ENCODE measurements around the gene CRAT.
A peak's percentile ranks its signal among the peaks of the same experiment; 100 is the strongest.

Gene CRAT

DNA sequence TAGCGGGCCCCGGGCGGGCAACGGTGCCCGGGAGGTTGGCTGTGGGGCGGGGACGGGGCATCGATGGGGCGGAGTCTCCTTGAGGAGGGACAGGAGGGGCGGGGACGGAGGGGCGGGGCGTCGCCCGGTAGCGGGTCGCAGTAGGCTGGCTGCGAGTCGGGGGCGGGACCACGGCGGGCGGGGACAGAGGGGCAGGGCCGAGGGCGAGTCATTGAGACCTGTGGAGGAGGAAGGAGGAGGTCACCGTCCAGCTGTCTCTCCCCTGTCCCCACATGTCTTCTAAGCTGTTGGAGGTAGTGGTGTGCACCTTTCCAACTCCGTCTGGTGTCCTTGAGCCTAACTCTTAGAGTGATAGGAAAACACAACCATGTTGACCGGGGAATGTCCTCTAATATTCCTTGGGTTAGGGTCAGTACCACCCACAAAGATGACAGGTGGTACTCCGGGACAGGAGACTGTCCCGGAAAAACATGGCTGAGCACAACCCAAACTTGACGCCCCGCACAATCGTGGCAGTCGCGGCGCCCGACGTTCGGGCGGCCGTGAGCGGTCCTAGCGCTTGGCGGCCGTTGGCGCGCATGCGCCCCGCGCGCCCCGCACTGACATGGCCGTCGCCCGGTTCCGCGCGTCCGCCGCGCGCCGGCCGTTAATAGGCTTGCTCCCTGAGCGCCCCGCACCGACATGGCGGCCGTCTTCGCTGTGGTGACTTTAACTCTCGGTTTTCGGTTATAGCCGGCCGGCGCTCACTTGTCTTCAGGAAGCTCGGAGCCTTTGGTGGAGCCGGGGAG is at the start of gene CRAT, which contains the start of gene PTPA:
CRAT (minus strand) TSS at position 54 of the 788 bp plus-strand sequence. CDS start 284 bp downstream, outside the sequence.
PTPA (plus strand) TSS at position 676 of the 788 bp plus-strand sequence. CDS start 186 bp downstream, outside the sequence.
- peaks cover 56% of the 10 kb centered on the region for H3K4me1 Mint-ChIP-seq
- peak within 1 kb of the TSS; percentile 95 for H3K4me3 Mint-ChIP-seq
- H3K27me3 Mint-ChIP-seq (ENCODE audit: low read depth, poor library complexity): peaks cover 22% of the 10 kb centered on the region
- peak within 1 kb of the TSS; percentile 96 for H3K27ac Mint-ChIP-seq
- no peaks in the 10 kb centered on the region for H3K36me3 Mint-ChIP-seq (ENCODE audit: low read depth)
- TF ChIP-seq, protein P1, sequence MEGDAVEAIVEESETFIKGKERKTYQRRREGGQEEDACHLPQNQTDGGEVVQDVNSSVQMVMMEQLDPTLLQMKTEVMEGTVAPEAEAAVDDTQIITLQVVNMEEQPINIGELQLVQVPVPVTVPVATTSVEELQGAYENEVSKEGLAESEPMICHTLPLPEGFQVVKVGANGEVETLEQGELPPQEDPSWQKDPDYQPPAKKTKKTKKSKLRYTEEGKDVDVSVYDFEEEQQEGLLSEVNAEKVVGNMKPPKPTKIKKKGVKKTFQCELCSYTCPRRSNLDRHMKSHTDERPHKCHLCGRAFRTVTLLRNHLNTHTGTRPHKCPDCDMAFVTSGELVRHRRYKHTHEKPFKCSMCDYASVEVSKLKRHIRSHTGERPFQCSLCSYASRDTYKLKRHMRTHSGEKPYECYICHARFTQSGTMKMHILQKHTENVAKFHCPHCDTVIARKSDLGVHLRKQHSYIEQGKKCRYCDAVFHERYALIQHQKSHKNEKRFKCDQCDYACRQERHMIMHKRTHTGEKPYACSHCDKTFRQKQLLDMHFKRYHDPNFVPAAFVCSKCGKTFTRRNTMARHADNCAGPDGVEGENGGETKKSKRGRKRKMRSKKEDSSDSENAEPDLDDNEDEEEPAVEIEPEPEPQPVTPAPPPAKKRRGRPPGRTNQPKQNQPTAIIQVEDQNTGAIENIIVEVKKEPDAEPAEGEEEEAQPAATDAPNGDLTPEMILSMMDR (IDR thresholded peaks at IDR 0.05): no peak
- H3K9me3 Mint-ChIP-seq: no peaks in the 10 kb centered on the region
- DNase-seq: peak; percentile 98

DNA sequence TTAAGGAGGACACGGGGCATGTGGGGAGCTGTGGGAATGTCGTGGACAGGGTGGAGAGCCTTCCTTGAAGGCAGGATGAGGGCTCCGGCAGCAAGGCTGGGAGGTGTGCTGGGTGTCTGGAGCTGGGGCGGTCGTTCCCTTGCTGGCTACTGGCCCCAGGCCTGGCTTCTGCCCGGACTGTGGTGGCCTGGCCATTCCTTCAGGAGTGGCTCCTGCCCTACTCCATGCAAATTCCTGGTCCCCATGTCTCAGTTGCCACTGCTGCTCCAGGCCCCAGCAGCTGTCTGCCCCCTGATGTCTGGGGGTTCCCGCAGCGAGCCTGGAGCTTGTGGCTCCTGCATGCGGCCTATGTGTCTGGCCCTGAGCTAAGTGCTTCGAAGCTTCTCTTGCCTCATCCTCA is 45.6 kb upstream of the CRAT start:
- peaks cover 31% of the 10 kb centered on the region for H3K36me3 Mint-ChIP-seq (ENCODE audit: low read depth)
- no peaks in the 10 kb centered on the region for H3K4me1 Mint-ChIP-seq
- no peak overlapping the region for H3K27ac Mint-ChIP-seq
- DNase-seq: no peak
- H3K27me3 Mint-ChIP-seq (ENCODE audit: low read depth, poor library complexity): peaks cover 4% of the 10 kb centered on the region
- H3K4me3 Mint-ChIP-seq: no peak overlapping the region
- TF ChIP-seq, protein P1 (IDR thresholded peaks at IDR 0.05): no peak
- peaks cover under 1% of the 10 kb centered on the region for H3K9me3 Mint-ChIP-seq

DNA sequence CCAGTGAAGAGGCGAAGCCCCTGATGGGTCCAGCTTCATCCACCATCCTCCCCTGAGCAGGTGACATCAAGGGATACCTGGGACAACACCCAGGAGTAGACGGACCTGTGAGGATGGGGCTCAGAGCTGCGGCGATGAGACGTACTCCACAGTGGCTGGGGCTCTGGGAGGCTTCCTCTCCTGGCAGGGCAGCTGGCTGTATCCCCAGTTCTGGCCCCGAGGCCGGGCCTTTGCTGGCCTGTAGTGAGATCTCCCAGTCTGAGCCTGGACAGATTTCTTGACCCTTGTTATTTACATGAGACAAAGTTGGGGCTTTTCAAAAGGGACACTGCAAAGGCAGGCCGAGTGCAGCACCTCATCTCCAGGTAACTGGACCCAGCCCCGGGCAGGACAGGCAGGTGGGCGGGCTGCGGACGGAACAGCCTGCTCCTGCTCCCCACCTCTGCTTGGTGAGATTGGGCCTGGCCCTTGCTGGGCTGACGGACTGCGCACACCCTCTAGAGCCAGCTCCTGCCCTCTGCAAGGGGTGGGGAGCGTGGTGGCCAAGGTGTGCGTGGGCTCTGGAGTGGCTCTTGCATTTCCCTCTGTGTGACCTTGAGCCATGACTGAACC is 44.4 kb upstream of the CRAT start:
- Mint-ChIP-seq H3K27me3 (ENCODE audit: low read depth, poor library complexity) (peaks cover 3% of the 10 kb centered on the region), H3K36me3 (ENCODE audit: low read depth) (peaks cover 27% of the 10 kb centered on the region), H3K9me3 (no peaks in the 10 kb centered on the region), H3K4me1 (no peaks in the 10 kb centered on the region), H3K4me3 (no peak overlapping the region), H3K27ac (no peak overlapping the region)
- TF ChIP-seq, protein P1 (IDR thresholded peaks at IDR 0.05): no peak
- DNase-seq: no peak

DNA sequence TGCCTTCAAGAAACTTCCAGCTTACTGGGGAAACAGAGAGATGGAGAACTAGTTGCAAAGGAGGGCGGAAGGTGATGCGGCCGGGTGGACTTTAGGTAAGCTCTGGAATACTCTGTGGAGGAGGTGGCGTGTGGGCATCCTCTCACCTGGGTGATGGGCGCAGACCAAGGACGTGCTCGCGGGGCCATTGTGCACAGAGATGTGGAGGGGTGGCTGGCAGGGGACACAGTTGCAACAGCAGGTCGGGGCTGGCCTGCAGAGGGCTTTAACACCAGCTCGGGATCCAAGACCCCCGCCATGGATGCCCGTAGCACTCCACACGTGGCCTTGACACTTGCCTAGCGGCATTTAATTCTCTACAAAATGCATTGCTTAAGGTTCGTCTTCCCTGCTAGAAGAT is 40.9 kb upstream of the CRAT start:
- peaks cover 26% of the 10 kb centered on the region for H3K4me1 Mint-ChIP-seq
- peaks cover 22% of the 10 kb centered on the region for H3K36me3 Mint-ChIP-seq (ENCODE audit: low read depth)
- H3K4me3 Mint-ChIP-seq: no peak overlapping the region
- no peaks in the 10 kb centered on the region for H3K9me3 Mint-ChIP-seq
- peak overlapping the region; percentile 81 for H3K27ac Mint-ChIP-seq
- TF ChIP-seq, protein P1 (IDR thresholded peaks at IDR 0.05): no peak
- no peak for DNase-seq
- peaks cover 3% of the 10 kb centered on the region for H3K27me3 Mint-ChIP-seq (ENCODE audit: low read depth, poor library complexity)

DNA sequence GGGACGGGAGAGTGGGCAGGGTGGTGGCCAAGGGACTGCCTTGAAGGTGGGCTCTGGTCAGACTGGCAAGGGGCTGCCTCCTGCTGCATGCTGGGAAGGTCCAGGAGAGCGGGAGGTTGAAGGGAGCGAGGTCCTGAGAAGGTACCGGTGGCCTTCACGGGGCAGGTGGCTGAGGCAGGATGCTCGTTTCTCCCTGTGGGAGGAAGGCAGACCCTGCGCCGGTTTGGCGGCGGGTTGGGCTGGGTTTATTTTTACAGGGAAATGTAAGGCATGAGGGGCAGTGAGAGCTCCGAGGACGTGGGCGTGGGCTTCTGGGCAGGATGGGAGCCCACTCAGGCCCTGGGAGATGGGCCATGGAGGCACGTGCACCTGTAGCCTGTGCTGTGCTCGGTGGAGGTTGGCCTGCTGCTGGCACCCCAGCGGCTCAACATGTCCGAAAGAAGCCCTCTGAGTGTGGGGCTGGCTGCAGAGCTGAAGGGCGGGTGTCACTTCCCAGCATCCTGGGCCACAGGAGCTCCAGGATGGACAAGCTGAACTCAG is 40.1 kb upstream of the CRAT start:
- Mint-ChIP-seq H3K27me3 (ENCODE audit: low read depth, poor library complexity) (peaks cover 3% of the 10 kb centered on the region), H3K9me3 (no peaks in the 10 kb centered on the region), H3K27ac (no peak overlapping the region), H3K4me1 (peaks cover 33% of the 10 kb centered on the region), H3K4me3 (no peak overlapping the region), H3K36me3 (ENCODE audit: low read depth) (peaks cover 21% of the 10 kb centered on the region)
- no peak for DNase-seq
- TF ChIP-seq, protein P1 (IDR thresholded peaks at IDR 0.05): no peak

Measured in nephron progenitor cell (in vitro differentiated cells).